NK-92 (cell line): ENCODE measurements around the gene TPPP3.

Experiments used
- DNase-seq: peaks from one replicate; lab custom pipeline; 2025; ENCODE audit not compliant: unreplicated experiment; lab: John Stamatoyannopoulos, UW

Gene TPPP3

GRCh38 chr16:67406111-67406971 lies 13.0 kb upstream of the TPPP3 start:
- no peak for DNase-seq

GRCh38 chr16:67405336-67405735 lies 12.0 kb upstream of the TPPP3 start:
- no peak for DNase-seq

GRCh38 chr16:67404740-67405226 lies 11.5 kb upstream of the TPPP3 start:
- no peak for DNase-seq

- DNase-seq: no peak
These were observed 10.8 kb upstream of the TPPP3 start for GRCh38 chr16:67403976-67404555.

- no peak for DNase-seq
These were observed 7.6 kb upstream of the TPPP3 start for GRCh38 chr16:67400901-67401300.

GRCh38 chr16:67399749-67400704 lies 6.7 kb upstream of the TPPP3 start:
- DNase-seq: no peak

- DNase-seq: no peak
These were observed 6.0 kb upstream of the TPPP3 start for GRCh38 chr16:67399218-67399733.

- no peak for DNase-seq
These were observed 5.4 kb upstream of the TPPP3 start for GRCh38 chr16:67398546-67399217.

- DNase-seq: no peak
These were observed 4.7 kb upstream of the TPPP3 start for GRCh38 chr16:67397812-67398545.

GRCh38 chr16:67397036-67397801 lies 3.9 kb upstream of the TPPP3 start:
- no peak for DNase-seq

- DNase-seq: no peak
These were observed 3.1 kb upstream of the TPPP3 start for GRCh38 chr16:67396159-67397035.

- DNase-seq: no peak
These were observed 2.3 kb upstream of the TPPP3 start for GRCh38 chr16:67395458-67396158.

GRCh38 chr16:67395105-67395457 lies 1.8 kb upstream of the TPPP3 start:
- DNase-seq: no peak

GRCh38 chr16:67394155-67395104 lies 1.1 kb upstream of the TPPP3 start:
- DNase-seq: no peak

GRCh38 chr16:67393788-67394154 lies 473 bp upstream of the TPPP3 start:
- no peak for DNase-seq

GRCh38 chr16:67392301-67393059 lies 818 bp downstream of the TPPP3 start:
- no peak for DNase-seq
